Measurements from ENCODE around the gene HCK.

The HCK gene

DNA sequence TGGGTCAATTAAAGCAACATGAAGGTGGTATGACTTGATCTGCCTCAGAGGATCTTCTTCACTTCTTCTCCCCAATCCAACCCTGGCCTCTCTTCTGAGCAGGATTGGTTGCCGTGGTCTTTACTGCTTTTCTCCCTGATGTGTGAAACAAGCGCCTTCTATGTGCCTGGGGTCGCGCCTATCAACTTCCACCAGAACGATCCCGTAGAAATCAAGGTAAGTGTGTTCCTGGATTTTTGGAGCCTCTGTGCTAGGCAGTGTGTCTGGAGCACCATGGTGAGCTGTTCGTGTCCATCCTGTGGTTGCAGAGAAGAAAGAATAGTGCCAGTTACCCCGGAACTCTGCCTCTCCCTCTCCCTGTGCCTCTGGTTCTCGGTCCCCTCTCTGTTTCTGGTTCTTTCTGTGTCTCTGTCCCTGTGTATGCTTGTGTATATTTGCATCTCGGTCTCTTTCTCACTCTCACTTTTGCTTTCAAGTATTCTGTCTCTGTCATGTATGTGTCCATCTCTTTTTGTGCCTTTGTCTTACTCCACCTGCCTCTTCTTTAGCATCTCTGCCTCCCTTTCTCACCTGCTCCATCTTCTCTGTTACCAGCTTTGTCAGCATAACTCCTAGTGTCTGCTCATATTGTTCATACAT is 81.0 kb downstream of the HCK start:
- no peak for DNase-seq

- DNase-seq: no peak
These were observed 82.0 kb downstream of the HCK start for GRCh38 chr20:32134026-32134425.

DNA sequence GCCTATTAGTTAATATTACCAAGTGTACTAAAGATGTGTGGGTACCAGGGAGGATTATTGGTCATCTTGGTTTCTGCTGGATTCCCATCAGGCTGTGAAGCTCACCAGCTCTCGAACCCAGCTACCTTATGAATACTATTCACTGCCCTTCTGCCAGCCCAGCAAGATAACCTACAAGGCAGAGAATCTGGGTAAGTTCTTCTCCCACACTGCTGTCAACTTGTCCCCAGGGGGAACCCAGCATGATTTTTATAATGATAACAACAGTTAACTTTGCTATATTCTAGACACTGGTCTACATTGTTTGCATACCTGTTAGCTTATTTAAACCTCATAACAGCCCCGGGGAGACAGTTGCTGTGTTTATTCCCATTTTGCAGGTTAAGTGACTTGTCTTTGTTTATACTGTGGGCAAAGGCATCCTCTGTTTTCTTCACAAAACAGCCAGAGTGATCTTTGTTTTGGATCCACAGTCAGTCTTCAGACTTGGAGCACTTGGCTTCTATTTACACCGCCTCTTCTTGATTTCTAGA is 84.0 kb downstream of the HCK start:
- DNase-seq: no peak

DNA sequence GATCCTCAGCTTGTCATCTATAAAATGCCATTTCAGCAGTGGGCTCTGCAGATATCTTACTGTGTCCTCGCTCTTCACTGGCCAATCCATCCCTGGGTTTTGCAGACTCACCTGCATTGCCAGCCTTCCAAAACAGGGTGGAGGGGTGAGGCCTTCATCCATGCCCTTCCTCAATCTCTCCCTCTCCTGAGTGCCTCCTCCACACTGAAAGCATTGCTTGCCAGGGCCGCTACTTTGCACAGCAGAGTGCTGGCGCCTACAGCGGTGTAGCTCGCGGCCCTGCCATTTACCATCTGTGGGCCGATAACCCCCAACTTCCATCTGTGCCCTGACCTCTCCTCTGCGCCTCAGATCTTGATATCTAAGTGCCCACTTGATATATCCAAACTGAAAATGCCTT is 86.9 kb downstream of the HCK start:
- no peak for DNase-seq

DNA sequence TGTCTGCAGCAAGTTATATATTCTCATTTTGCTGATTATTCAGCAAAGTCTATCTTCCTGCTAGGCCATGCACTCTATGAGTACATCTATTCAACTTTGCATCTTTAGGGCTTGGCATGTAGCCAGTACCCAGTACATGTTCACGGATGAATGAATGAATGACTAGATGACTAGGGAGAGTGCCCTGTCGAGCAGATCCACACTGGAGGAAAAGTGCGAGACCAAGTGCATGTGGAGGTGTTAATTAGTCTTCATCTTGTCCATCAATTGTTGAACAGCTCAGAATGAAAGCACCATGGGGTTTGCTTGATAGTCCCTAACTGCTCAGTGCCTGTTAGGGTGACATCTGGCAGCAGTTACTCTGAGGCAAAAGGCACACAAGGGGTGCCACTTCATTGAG is 87.9 kb downstream of the HCK start:
- no peak for DNase-seq

- DNase-seq: no peak
These were observed 88.6 kb downstream of the HCK start for GRCh38 chr20:32140603-32141002.

GRCh38 chr20:32141465-32141980 is 89.5 kb downstream of the HCK start:
- no peak for DNase-seq

- DNase-seq: no peak
These were observed 90.0 kb downstream of the HCK start for GRCh38 chr20:32142088-32142487.

- DNase-seq: no peak
These were observed 90.9 kb downstream of the HCK start for GRCh38 chr20:32142991-32143390.

GRCh38 chr20:32144898-32145662 is 93.0 kb downstream of the HCK start:
- no peak for DNase-seq

- DNase-seq: no peak
These were observed 97.6 kb downstream of the HCK start for GRCh38 chr20:32149566-32150170.

DNA sequence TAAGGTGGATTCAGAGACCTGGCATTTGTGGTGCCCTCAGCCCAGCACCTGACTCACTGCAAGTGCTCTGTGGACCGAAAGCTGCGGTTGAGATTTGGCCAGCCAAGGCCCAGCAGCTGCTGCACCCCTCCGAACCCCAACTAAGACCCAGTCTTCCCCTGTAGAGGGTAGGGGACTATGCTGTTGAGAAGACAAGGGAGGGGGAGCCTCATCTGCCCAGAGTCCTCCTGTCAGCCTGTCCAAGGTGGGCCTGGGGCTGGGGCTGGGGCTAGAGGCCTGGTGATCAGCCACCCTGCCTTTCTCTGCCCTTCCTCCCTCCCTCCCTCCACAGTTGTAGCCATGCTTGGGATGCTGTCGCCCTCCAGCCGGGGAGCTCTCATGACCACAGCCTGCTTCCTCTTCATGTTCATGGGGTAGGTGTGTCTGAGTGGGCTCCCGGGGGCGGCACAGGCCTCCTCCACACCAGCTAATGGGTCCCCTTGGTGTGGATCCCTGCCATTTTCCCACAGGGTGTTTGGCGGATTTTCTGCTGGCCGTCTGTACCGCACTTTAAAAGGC is 98.3 kb downstream of the HCK start:
- no peak for DNase-seq
